Left forelimb (tissue), 1 donor: ENCODE data around the gene MRPL39.

ENCODE experiments used
- DNase-seq: peaks from one replicate; pipeline ENCODE4 v3.0.0-alpha.2; 2018; ENCODE audit warnings: low spot score

MRPL39 gene

DNA sequence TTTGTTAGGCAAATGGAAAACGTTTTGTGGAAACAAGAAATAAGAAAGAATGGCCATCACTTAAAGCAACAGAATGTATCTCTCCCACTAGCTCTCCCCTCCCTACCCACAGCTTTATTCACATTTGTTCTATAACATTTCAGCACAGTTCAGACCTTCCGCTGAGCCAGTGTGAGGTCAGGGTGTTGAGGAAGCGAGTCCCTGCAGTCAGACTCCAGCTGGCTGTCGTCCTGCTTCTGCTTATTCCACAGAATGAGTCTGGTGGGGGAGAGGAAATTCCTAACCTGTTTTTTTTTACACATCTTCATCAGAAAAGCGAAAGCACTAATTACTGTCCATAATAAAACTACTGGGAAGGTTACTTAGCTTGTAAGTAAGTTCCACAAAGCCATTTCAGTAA, 39.0 kb downstream of the MRPL39 start:
- DNase-seq, result no peak

DNA sequence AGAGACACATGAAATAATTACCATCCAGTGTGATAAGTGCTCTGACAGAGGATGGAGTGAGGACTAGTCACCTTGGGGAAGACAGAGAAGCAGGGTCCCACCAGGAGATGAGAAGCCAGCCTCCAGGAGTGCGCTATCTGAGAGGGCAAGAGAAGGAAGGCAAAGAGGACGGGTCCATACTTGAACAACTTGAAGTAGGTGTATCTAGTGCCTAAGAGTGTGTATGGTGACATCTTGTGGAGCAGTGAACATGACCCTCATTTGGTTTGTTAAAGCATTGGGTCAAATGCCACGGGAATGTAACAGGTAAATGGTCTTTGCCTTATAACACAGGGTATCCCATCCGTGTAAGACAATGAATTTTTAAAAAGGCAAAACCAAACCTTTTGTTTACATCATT, 39.8 kb downstream of the MRPL39 start:
- no peak for DNase-seq

GRCh38 chr21:25566645-25567044, 40.6 kb downstream of the MRPL39 start:
- no peak for DNase-seq

DNA sequence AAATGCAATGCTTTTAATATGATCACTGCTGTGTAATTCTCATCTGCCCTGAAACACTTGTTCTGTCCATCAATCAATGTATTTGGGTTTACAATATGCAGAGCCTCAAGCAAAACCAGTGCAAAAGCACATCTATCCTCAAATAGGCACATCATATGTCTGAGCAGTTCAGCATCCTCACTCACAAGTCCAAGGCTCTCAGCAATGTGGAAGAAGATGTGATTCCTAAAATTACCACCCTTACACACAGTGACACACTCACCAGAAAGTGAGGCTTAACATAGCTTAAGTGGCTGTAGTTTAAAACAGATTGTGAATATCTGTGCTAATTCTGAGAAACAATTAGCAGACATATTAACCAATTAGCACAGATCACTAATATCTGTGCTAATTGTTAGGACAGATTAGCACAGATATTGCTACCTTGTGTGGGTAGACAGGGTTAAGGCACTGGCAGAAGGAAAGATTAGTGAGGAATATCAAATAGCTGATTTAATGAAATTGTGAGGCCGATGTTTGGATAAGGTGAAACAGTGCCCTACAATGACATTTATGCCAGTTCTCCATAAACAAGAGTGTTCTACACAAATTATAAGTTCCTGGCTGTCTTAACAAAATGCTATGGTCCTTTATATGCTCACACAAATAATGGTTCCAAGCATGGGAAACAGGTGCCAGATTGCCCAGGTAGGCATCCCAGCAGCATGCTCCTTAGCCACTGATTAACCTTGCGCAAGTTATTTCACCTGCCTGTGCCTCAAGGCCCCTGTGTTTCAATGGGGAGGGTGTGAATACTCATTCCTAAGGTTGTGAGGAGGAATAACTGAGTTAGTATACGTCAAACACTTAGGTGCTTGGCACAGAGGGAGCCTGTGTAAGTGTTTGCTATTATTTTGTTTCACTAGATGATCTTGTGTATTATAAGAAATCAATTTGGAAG, 41.7 kb downstream of the MRPL39 start:
- no peak for DNase-seq

DNA sequence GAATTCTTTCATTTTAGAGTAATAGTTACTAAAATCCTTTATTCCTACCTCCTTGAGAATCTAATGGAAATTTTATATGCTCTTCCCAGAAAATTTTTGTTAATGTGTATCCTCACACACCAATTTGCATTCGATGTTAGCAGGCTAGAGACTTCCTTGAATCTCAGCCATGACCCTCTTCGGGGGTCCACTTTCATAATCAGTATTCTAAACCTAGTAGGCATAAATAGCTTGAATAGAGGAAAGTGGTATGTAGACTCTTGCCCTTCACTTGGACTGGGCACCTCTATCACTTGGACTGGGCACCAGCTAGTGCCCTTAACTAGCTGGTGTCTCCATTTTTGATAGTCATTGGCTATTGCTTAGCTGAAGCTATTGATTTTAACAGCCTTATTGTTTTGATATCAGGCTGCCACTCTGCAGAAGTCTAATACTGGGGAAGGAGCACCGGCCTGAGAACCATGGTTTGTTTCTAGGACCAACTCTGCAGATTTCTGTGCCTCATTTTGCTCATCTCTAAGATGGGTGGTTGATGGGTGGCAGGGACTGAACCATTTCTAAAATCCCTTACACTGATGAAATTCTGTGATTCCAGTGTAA, 42.8 kb downstream of the MRPL39 start:
- no peak for DNase-seq

DNA sequence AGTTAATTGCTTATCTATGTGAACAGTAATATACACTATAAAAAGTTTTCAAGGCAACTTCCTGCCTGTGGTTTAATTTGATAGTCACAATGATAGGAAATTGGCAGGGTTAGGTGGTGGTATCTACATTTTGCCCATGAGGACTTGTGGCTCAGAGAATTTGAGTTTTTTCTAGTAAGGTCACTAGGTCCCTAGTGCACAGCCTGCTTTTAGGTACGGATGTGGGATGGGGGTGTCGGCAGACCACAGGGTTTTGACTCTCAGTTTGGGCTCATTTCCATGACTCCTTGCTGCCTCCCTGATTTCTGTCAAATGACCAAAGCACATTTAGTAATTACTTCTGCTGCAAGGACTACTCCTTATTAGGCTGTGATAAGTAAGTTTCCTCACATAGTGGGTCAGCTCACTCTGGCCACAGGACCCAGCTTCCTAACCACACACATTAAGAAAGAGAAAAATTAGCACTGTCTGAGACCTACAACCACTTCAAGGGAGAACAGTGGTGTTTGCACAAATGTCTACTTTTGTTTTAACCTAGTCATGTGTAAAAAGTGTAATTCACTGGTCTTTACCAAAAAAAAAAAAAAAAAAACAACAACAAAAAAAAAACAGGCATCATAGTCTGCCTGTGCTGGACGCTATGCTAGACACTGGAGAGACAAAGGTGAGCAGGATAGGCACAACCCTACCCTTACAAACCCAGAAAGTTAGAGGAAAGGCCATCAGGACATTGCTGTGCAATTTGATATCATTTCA, 43.7 kb downstream of the MRPL39 start:
- DNase-seq, result no peak

DNA sequence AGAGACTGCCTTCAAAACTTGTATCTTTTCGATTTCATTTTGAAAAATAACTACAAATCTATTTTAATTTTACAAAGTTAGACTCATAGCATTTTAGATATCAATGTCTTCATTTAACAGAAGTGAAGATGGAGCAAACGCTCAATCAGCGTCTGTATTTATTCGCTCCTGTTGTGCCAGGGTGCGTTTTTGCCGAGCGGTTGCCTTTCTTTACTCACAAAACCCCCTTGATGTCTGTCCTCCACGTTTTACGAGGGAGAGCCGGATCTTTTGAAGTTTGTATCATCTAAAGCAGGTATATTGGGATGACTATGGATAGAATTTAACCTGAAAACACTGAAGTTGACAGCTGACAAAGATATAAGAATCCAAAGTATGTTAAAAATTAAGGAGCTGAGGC, 44.6 kb downstream of the MRPL39 start:
- no peak for DNase-seq

- peak; percentile 79 for DNase-seq
These were observed 45.3 kb downstream of the MRPL39 start for GRCh38 chr21:25561668-25562641.

DNA sequence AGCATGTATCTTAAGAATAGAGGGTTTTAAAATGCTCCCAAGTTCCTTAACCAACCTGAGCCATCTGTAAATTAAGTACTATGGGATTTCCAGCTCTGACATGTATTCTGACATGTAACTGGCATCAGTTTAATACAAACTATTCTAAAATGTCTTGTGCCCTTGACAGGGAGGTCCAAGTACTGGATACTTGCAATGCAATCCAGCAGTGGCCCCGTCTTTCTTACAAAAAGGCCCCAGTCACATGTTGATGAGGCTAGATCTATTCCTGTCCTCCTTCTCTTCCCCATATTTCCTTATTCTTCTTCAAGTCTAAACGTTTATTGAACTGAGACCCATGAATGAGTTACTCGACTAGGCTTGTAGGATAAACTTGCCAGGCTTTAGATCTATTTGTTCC, 46.4 kb downstream of the MRPL39 start:
- DNase-seq, result no peak

GRCh38 chr21:25560271-25560685, 47.0 kb downstream of the MRPL39 start:
- DNase-seq, result no peak

GRCh38 chr21:25559746-25560145, 47.5 kb downstream of the MRPL39 start:
- no peak for DNase-seq

DNA sequence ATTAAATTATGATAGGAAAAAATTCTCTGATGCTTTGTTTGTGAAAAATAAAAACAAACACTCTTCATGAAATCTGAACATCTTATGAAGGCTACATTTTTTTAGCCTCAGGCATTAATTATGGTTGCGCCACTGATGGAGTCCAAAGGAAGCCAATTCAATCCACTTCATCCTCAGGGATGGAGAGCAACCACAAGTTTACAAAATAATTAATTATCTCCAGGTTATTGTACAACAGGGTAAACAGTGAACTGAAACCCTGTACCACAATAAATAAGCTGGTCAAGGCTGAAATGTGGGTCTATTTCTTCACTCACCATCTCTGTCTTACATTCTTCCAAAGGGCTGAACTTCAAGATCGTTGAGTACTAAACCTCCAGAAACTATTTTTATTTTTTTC, 49.2 kb downstream of the MRPL39 start:
- DNase-seq, result no peak

- DNase-seq, result no peak
These were observed 50.1 kb downstream of the MRPL39 start for GRCh38 chr21:25557180-25557579.

- DNase-seq, result no peak
These were observed 51.2 kb downstream of the MRPL39 start for GRCh38 chr21:25556091-25556490.

- no peak for DNase-seq
These were observed 51.8 kb downstream of the MRPL39 start for GRCh38 chr21:25555492-25555891.

GRCh38 chr21:25552856-25553255, 54.4 kb downstream of the MRPL39 start:
- DNase-seq, result no peak

- DNase-seq, result no peak
These were observed 55.7 kb downstream of the MRPL39 start for GRCh38 chr21:25551569-25551968.

- DNase-seq, result no peak
These were observed 56.7 kb downstream of the MRPL39 start for GRCh38 chr21:25550352-25551120.

DNA sequence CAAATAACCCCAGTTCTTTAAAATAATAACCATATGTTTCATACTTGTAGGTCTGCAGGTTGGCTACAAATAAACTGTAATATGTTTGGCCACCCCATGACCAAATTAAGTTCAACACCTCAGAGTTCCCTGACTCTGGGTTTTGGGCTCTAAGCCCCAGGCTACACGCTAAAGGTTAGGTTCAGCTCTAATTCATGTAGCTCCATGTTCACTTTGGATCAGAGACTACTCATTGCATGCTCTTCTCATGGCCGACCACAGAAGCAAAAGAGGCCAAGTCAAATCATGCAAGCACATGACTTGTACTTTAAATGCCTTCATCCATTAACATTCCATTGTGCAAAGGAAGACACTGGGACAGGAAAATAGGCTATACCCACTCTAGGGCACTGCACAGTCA, 66.2 kb downstream of the MRPL39 start:
- no peak for DNase-seq

- no peak for DNase-seq
These were observed 67.7 kb downstream of the MRPL39 start for GRCh38 chr21:25539606-25540005.

GRCh38 chr21:25537174-25537573, 70.1 kb downstream of the MRPL39 start:
- no peak for DNase-seq
